Nephron (organoid): ENCODE measurements around the gene NFASC.
A peak's percentile ranks its signal among the peaks of the same experiment; 100 is the strongest.

Experiments
- H3K27ac Mint-ChIP-seq, 3 experiments: 2 replicates each; pipeline ENCODE4 v1.8.0; 2020; ENCODE audit warnings: mixed read lengths in 3 of 3, mild to moderate bottlenecking in 2 of 3, moderate library complexity in 1 of 3
- H3K27me3 Mint-ChIP-seq: 2 replicates; pipeline ENCODE4 v1.8.0; 2021; ENCODE audit warnings: low read depth, mild to moderate bottlenecking, moderate library complexity, mixed read lengths
- H3K36me3 Mint-ChIP-seq: 2 replicates; pipeline ENCODE4 v1.8.0; 2020; ENCODE audit warnings: low read depth, mixed read lengths
- H3K4me1 Mint-ChIP-seq: 2 replicates; pipeline ENCODE4 v1.8.0; 2020; ENCODE audit warnings: mixed read lengths
- H3K4me3 Mint-ChIP-seq, 3 experiments: 2 replicates each; pipeline ENCODE4 v1.8.0; 2020; ENCODE audit warnings: mild to moderate bottlenecking in 3 of 3, mixed read lengths in 3 of 3, moderate library complexity in 2 of 3
- H3K9me3 Mint-ChIP-seq: 2 replicates; pipeline ENCODE4 v1.8.0; 2020; ENCODE audit warnings: mixed read lengths
- TF ChIP-seq, protein P1 (sequence below), 3 experiments: fragments of 200-600 bp; sonication (generic); IDR thresholded peaks; one replicate each; pipeline ENCODE4 v1.5.0; 2021; ENCODE audit warnings: antibody characterized with exemption in 3 of 3; ENCODE audit not compliant: unreplicated experiment in 3 of 3

Gene NFASC

DNA sequence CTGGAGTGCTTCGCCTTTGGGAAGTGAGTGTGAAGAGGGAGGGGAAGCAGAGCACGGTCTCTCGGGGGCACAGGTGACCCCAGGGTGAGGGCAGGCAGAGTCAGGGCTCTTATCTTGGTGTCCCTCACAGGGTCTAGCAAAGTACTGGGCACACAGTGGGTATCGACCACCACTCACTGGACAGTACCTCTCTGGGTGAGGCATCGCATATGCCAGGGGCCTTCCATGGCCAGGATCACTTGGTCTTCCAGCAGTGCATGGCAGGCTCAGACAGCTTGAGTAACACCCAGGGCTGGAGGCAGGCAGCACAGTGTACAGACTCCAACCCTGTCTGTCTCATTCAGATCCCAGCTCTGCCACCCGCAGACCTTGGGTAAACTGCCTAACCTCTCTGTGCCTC lies 189.0 kb downstream of the NFASC start:
- H3K36me3 Mint-ChIP-seq: no peaks in the 10 kb centered on the region
- no peaks in the 10 kb centered on the region for H3K4me1 Mint-ChIP-seq
- H3K27me3 Mint-ChIP-seq: peaks cover 18% of the 10 kb centered on the region
- no peak overlapping the region for H3K27ac Mint-ChIP-seq
- TF ChIP-seq, protein P1, sequence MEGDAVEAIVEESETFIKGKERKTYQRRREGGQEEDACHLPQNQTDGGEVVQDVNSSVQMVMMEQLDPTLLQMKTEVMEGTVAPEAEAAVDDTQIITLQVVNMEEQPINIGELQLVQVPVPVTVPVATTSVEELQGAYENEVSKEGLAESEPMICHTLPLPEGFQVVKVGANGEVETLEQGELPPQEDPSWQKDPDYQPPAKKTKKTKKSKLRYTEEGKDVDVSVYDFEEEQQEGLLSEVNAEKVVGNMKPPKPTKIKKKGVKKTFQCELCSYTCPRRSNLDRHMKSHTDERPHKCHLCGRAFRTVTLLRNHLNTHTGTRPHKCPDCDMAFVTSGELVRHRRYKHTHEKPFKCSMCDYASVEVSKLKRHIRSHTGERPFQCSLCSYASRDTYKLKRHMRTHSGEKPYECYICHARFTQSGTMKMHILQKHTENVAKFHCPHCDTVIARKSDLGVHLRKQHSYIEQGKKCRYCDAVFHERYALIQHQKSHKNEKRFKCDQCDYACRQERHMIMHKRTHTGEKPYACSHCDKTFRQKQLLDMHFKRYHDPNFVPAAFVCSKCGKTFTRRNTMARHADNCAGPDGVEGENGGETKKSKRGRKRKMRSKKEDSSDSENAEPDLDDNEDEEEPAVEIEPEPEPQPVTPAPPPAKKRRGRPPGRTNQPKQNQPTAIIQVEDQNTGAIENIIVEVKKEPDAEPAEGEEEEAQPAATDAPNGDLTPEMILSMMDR (IDR thresholded peaks at IDR 0.05; ENCODE audit: unreplicated experiment in 3 of 3): no peak
- H3K9me3 Mint-ChIP-seq: no peaks in the 10 kb centered on the region
- no peak overlapping the region for H3K4me3 Mint-ChIP-seq

DNA sequence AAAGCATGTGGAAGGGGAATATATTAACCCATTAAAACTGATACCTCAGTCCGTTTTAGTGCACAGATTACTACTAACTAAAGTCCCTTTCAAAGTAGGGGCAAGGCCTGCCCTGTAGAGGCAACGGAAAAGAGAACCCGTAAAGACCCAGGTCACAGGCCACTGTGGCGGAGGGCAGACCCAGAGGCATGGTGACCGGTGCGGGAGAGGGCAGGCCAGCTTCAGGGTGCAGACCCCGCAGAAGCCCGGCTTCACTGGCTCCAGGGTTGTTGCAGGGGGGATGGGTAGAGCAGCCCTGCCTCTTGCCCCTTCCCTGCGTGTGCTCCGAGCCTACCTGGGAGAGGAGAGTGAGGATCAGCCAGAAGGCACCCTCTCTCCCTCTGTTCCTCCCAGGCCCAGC lies 190.1 kb downstream of the NFASC start:
- no peaks in the 10 kb centered on the region for H3K9me3 Mint-ChIP-seq
- no peak overlapping the region for H3K4me3 Mint-ChIP-seq
- H3K4me1 Mint-ChIP-seq: no peaks in the 10 kb centered on the region
- H3K27ac Mint-ChIP-seq: no peak overlapping the region
- TF ChIP-seq, protein P1 (IDR thresholded peaks at IDR 0.05; ENCODE audit: unreplicated experiment in 3 of 3): no peak
- H3K27me3 Mint-ChIP-seq: peaks cover 11% of the 10 kb centered on the region
- H3K36me3 Mint-ChIP-seq: no peaks in the 10 kb centered on the region

DNA sequence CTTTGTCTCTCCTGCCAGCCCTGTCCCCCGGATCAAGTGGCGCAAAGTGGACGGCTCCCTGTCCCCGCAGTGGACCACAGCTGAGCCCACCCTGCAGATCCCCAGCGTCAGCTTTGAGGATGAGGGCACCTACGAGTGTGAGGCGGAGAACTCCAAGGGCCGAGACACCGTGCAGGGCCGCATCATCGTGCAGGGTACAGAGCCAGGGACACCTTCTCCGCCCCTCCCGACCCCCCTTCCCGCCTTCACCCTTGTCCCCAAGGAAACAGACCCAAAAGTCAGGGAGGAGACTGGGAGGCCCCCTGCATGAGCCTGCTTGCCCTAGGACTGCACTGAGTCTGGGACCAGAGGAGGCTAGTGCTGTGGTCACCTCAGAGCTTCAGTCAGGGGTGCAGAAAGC lies 190.6 kb downstream of the NFASC start:
- Mint-ChIP-seq H3K4me1 (no peaks in the 10 kb centered on the region), H3K36me3 (no peaks in the 10 kb centered on the region), H3K27ac (peak overlapping the region in 1 of 3 experiments; percentile 3), H3K27me3 (peaks cover 11% of the 10 kb centered on the region), H3K4me3 (no peak overlapping the region), H3K9me3 (no peaks in the 10 kb centered on the region)
- TF ChIP-seq, protein P1 (IDR thresholded peaks at IDR 0.05; ENCODE audit: unreplicated experiment in 3 of 3): no peak

GRCh38 chr1:205061665-205062069 lies 191.0 kb downstream of the NFASC start:
- Mint-ChIP-seq H3K27ac (peak overlapping the region in 1 of 3 experiments; percentile 3), H3K4me1 (no peaks in the 10 kb centered on the region), H3K27me3 (peaks cover 11% of the 10 kb centered on the region), H3K9me3 (no peaks in the 10 kb centered on the region), H3K36me3 (no peaks in the 10 kb centered on the region), H3K4me3 (no peak overlapping the region)
- TF ChIP-seq, protein P1 (IDR thresholded peaks at IDR 0.05; ENCODE audit: unreplicated experiment in 3 of 3): peak; percentile 89 to 96 (median 89)

DNA sequence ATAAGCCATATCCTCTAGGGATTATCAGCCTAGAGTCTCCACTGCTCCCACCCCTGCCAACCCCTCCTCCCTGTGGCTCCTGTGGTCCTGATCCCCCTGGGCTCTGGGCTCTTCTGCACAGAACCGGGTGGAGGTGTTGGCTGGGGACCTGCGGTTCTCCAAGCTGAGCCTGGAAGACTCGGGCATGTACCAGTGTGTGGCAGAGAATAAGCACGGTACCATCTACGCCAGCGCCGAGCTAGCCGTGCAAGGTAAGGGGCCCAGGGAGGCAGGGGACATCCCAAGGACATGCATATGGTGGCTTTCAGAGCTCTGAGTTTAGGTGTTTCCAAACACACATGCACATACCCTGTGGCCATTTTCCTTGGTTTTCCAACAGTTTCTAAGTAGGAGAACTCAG lies 191.7 kb downstream of the NFASC start:
- TF ChIP-seq, protein P1 (IDR thresholded peaks at IDR 0.05; ENCODE audit: unreplicated experiment in 3 of 3): no peak
- H3K9me3 Mint-ChIP-seq: no peaks in the 10 kb centered on the region
- no peak overlapping the region for H3K27ac Mint-ChIP-seq
- peaks cover 11% of the 10 kb centered on the region for H3K27me3 Mint-ChIP-seq
- no peaks in the 10 kb centered on the region for H3K4me1 Mint-ChIP-seq
- H3K4me3 Mint-ChIP-seq: no peak overlapping the region
- no peaks in the 10 kb centered on the region for H3K36me3 Mint-ChIP-seq

DNA sequence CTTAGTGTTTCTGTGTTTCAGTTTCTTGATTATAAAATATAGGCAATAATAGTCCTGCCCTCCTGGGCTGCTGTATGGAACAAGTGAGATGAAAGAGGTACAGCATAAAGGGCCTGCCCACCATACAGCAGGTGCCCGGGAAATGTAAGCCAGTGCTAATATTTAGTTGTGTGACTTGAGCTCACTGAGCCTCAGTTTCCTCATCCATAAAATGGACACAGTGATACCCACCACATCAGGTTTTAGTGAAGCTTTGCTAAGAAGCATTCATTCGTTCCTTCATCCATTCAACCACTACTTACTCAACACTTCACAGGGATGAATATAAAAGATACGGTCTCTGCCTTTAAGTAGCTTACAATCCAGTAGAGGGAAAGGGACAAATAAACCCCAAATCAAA lies 192.2 kb downstream of the NFASC start:
- no peaks in the 10 kb centered on the region for H3K9me3 Mint-ChIP-seq
- H3K36me3 Mint-ChIP-seq: no peaks in the 10 kb centered on the region
- H3K27ac Mint-ChIP-seq: no peak overlapping the region
- no peak overlapping the region for H3K4me3 Mint-ChIP-seq
- TF ChIP-seq, protein P1 (IDR thresholded peaks at IDR 0.05; ENCODE audit: unreplicated experiment in 3 of 3): no peak
- H3K27me3 Mint-ChIP-seq: peaks cover 11% of the 10 kb centered on the region
- H3K4me1 Mint-ChIP-seq: no peaks in the 10 kb centered on the region
